ENCODE results near the gene ADAMTS18.

DNA sequence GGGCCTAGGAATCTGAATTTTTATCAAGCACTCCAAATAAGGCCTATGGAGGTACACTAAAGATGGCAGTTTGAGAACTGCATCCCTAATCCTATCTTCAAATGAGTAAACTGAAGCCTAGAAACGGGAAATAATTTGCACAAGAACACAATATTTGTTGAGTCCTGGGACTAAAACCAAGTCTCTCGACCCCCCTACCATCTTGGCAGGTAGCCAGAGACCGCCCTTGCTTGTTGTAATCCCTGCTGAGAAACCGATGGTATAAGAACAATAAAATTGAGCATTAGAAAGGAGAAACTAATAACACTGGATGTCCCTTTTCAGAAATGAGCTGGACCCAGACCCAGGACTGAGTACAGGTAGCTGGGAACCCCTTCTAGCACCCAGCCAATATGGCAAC, 24.4 kb downstream of the ADAMTS18 start:
- TF ChIP-seq, protein P1, sequence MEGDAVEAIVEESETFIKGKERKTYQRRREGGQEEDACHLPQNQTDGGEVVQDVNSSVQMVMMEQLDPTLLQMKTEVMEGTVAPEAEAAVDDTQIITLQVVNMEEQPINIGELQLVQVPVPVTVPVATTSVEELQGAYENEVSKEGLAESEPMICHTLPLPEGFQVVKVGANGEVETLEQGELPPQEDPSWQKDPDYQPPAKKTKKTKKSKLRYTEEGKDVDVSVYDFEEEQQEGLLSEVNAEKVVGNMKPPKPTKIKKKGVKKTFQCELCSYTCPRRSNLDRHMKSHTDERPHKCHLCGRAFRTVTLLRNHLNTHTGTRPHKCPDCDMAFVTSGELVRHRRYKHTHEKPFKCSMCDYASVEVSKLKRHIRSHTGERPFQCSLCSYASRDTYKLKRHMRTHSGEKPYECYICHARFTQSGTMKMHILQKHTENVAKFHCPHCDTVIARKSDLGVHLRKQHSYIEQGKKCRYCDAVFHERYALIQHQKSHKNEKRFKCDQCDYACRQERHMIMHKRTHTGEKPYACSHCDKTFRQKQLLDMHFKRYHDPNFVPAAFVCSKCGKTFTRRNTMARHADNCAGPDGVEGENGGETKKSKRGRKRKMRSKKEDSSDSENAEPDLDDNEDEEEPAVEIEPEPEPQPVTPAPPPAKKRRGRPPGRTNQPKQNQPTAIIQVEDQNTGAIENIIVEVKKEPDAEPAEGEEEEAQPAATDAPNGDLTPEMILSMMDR (conservative IDR thresholded peaks at IDR 0.05 in 1 of 2, IDR thresholded peaks at IDR 0.05 in 1 of 2; ENCODE audit: low read depth in 1 of 2, low read length in 2 of 2): no peak
- no peak for TF ChIP-seq EZH2 (IDR thresholded peaks at IDR 0.05; ENCODE audit: low read length, missing control alignments)
